ENCODE results near the gene STX10.
A peak's percentile ranks its signal among the peaks of the same experiment; 100 is the strongest.

STX10 gene

DNA sequence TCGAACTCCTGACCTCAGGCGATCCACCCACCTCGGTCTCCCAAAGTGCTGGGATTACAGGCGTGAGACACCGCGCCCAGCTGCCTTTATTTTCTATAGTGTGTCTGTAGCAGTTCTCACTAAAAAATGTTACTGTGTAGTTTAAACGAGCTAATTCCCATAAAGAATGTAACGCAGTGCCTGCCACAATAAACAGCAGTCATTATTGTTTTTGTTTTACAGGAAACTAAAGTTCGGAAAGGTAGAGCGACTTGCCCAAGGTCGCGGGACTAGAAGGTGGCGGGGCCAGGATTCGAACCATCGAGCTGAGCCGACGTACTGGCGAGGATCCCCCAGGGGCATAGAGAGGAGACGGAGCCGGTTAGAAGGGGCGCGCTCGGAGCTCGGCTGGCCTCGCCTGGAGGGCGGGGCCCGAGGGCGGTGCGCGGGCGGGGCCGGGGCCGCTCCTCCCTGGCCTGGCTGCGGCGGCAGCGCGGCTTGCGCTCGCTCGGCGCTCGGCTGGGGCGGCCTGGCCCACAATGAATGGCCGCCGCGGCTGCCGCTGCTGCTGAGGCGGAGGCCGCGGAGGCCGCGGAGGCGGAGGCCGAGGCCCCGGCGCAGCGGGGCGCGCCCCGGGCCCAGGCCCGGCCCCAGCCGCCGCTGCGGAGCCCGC is 32.3 kb downstream of the STX10 start, which contains the start of gene NACC1:
NACC1 (plus strand) TSS at position 493 of the 652 bp plus-strand sequence. CDS start 16,944 bp downstream, outside the sequence.
- peak; percentile 77 for DNase-seq

DNA sequence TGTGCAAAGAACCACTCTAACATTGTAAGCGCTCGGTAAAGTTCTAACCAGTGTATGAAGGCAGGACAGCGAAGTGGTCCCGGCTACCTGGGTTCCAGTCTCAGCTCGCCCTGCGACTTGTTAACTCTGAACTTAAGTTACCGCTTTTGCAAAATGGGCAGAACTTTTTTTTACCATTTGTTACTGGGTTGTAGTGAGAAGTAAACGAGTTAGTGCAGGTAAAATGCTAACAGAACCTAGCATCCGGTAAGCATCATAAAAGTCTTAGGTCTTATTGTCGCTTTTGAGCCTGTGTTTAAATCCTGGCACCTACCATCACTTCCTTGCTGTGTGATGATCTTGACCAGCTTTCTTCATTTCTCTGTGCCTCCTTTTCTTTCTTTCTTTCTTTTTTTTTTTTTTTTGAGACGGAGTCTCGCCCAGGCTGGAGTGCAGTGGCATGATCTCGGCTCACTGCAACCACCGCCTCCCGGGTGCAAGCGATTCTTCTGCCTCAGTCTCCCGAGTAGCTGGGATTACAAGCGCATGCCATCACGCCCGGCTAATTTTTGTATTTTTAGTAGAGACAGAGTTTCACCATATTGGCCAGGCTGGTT is 32.9 kb downstream of the STX10 start:
- no peak for DNase-seq

DNA sequence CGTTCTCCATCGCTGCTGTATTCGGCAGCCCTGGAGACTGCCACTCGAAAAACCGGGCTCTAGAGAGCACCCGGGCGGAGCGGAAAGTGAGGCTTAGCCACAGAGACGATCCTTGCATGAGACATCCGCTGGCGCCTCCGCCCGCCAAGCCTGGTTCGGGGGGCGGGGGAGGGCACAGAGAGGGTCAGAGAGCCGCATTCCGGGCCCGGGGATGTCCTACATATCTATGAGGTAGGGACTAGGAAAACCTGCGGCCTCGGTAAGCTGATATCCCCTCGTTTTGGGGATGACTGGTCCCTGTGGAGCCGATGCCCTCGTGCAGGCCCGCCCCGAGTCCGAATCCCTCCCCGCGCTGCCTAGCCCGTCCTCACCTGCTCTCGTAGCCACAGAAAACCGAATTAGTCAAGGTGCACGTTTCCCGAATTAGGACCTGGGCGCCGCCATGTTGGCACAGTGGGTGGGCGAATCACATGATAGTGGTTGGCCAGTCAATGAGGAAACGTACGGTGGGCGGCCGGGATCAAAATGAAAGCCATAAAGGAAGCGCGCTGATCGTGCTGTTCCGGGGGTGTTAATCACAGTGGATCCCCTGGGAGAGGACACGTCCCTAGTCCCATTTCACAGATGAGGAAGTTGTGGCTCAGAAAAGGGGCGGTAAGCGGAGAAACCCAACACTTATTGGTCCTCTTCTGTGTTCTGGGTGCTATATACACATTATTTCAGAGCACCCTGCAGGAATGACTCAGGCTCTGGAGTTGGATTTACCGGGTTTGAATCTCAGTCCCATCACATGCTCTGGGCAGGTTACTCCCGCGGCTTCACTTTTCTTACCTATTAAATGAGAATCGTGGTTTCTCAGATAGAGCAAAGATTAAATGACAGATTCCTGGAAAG is 33.6 kb downstream of the STX10 start, which contains the start of gene TRMT1:
TRMT1 (minus strand) TSS at position 459 of the 894 bp plus-strand sequence; CDS start at position 118, 341 bp downstream.
- peak; percentile 69 for DNase-seq

DNA sequence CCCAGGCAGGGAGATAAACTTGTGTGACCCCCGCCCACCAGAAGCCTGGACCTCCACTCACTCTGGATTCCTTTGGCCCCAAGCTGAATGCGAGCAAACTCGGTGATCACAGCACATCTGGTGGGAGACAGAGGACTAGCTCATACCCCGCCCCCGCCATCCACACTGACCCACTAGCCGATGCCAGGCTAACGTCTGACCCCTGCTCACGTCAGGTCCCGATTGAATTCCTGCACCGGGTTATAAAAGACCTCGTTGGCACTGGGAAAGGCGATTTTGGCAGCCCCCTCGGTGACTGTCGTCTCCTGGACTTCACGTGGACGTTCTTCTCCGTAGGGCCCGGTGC is 34.3 kb downstream of the STX10 start:
- no peak for DNase-seq

DNA sequence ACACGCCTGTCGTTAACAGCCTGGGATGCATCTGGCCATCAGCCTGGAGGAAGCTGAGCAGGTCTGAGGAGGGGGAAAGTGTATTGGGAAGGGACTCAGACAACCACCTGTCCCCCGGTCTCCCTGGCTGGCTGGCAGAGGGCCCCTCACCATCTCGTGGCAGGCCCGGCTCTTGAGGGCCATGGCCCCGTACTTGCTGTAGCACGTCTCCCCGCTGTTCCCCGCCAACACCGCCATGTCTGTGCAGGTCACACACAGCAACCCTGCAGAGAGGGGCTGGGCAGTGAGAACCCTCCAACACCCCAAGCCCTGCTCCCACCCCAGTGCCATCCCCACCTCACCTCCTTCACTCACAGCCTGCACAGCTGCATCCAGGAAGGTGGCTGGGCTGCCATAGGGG is 37.6 kb downstream of the STX10 start:
- DNase-seq = no peak

DNA sequence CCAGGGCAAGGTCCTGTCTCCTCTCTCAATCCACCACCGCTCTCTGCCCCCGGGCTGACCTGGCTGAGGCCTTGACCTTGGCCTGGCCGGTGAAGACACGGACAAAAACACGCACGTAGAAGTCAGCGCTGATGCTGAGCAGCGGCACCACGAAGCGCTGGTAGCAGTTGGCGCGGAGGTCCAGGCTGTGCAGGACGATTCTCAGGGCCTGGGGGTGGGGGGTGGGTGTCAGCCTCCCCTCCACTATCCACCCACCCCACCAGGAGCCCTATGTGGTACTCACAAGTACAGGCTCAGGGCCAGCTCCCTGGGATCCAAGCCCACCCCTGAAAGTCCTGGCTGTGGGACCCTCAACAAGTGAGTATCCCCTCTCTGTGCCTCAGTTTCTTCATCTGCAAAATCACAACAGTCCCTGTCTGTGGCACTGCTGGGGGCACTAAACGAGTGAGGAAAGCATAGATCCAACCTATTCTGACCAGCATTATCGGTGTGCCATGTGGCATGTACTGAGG is 40.0 kb downstream of the STX10 start:
- no peak for DNase-seq

DNA sequence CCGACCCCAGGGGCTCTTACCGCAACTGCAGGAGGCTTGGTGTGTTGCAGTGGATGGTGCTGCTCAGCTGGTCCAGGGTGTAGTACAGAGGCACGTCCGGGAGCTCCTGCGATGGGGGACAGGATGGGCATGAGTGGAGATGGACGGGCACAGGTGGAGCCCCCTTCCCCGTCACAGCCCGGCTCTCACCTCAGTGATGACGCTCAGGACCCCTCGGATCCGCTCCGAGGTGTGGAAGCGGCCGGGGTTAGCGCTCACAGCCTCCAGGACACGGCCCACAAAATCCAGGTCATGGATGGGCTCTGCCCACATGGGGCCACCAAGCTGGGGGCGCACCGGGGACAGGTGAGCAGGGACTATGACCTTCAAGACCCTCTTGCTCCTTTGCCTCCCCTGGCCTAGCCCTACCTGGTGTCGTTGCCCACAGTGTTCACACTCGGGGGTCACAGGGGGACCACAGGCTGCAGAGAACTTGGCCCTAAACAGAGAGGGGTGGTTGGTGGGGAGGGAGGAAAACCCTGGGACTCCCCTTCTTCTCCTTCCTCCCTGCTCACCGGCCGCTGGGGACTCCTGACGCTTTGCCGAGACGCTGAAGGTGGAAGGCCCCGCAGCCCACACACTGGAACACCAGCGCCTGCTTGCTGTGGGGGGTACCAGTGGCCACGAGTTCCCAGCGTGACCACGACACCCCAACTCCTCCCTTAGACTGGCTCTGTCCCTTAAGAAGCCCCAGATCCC is 40.6 kb downstream of the STX10 start:
- no peak for DNase-seq

DNA sequence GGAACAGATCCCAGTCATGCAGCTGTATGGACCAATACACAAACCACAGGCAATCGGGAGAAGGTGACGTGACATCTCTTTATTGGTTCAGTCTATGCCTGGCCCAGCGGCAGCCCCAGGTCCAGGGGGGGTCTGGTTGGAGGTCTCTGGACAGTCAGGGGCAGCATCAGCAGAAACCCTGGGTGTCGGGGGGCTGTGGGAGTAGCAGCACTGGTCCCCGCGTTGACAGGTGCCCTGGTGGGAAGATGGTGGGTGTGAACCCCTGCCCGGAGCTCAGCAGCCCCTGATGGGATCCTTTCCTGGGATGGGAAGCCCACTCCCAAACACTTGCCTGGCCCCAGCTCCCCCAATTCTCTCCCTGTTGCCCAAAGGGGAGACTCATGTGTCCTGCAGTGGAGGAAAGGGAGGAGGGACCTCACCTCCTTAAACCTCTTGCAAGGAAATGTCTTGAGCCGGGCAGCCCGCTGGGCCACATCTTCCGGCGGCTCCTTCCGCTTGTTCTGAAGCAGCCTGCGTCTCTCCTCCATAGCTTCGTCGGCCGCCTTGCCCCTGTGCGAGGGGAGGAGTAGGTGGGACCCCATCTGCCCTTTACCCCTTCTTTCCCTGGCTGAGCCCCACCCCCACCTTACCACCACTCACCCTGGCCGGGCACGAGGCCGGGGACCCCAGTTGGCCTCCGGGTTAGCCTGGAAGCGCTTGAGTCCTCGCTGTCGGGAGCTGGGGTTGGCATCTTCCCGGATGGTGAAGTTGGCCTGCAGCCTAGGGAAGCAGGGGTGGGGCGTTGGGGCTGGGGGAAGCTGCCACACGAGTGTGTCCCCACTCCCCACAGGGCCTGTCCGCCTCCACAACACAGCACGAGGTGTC is 45.1 kb downstream of the STX10 start:
- no peak for DNase-seq

DNA sequence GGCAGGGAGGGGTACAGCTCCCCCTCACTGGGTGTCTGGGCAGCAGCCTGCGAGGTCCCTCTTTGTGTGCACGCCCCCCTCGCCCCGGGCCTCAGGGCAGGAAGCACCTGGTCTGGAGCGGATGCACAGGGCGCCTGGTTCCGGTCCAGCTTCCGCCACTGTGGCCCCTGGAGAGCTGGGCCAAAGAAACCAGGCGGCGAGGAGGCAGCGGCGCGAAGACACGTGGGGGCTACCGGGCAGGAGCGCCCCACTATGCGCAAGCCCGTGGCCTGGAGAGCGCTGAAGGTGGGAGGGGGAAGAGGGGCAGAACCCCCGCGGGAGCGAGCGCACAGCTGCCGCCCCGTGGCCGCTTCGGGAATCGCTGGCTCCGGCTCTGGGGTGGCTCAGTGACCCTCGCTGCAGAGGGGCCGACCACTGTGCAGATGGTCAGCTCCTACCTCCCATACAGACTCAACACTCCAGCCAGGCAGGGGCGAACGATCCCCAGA is 45.8 kb downstream of the STX10 start:
- no peak for DNase-seq

DNA sequence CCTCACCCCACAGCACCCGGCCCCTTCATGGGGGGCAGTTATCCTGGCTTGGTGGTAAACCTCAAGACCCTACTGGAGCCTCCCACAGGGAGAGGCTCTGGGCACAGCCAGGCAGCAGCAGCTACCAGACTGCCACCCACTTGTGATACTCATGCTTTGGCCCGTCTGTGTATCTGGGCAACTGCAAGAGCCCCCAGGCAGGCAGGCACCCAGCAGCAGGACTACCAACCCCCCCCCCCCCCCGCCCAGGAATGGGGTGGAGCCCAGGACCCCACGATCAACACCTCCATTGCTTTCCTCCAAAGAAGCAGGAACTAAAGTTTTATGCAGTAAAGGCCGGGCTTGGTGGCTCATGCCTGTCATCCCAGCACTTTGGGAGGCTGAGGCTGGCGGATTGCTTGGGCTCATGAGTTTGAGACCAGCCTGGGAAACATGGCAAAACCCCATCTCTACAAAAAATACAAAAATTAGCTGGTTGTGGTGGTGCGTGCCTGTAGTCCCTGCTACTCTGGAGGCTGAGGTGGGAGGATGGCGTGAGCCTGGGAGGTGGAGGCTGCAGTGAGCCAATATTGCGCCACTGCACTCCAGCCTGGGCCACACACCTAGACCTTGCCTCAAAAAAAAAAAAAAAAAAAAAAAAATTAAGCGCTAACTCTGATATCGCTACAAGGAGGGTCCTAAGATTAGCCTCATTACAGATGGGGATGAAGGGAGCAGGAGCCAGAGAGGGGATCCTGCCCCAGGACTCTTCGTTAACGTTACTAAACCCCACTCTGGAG is 46.4 kb downstream of the STX10 start:
- DNase-seq = no peak

DNA sequence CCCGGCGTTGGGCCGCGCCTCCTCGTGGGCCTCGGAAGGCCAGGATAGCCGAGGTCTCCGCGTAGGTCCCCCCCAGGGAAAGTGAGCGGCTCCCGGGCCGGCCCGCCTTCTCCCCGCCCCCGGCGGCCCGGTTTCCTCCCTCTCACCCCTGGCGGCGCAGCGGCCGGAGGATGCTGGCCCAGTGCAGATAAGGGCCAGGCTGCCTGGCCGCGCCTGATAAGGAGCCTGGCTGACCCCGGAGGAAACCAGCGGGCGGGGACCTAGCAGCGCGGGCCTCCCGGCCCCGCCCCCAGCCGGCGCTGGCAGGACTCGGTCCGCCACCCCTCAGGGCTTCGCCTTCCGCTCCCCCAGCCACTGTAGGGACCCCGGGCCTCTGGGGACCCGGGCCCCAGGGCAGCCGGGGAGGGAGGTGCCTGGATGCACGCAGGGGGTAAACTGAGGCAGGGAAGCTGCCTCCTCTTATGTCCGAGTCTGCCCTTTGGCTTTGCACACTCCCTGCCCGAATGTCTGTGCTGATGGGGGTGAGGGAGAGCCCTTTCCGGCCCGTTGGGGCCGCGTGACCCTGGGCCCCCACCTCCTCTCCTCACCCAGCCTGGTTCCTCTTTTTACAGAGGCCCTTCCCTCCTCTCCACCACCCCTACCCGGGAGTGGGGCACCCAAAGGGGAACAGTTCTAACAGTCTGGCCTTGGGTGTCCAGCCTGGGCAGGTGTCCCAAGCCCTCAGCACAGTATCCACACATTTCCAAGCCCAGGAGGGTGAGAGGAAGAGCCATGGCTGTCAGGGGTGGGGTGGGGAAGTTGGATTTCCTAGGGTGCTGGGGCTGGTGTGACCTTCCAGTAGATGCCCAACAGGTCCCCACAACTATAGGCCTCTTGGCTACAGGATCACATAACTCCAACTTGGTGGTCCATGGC is 47.3 kb downstream of the STX10 start, which contains the start of gene LYL1:
LYL1 (minus strand) TSS at position 193 of the 915 bp plus-strand sequence. CDS start 1,687 bp downstream, outside the sequence.
- no peak for DNase-seq

DNA sequence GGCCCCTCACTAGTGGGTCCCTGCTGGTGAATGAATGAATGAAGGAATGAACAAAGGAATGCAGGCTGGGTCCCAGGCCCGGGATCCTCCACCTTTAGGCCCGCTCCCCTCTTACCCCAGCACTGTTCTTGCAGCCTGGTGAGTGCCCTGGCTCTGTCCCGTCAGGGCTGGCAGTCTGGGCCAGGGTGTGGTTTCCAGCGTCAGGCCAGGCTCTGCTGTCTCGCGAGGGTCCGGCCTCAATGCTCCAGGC is 47.8 kb downstream of the STX10 start:
- no peak for DNase-seq

DNA sequence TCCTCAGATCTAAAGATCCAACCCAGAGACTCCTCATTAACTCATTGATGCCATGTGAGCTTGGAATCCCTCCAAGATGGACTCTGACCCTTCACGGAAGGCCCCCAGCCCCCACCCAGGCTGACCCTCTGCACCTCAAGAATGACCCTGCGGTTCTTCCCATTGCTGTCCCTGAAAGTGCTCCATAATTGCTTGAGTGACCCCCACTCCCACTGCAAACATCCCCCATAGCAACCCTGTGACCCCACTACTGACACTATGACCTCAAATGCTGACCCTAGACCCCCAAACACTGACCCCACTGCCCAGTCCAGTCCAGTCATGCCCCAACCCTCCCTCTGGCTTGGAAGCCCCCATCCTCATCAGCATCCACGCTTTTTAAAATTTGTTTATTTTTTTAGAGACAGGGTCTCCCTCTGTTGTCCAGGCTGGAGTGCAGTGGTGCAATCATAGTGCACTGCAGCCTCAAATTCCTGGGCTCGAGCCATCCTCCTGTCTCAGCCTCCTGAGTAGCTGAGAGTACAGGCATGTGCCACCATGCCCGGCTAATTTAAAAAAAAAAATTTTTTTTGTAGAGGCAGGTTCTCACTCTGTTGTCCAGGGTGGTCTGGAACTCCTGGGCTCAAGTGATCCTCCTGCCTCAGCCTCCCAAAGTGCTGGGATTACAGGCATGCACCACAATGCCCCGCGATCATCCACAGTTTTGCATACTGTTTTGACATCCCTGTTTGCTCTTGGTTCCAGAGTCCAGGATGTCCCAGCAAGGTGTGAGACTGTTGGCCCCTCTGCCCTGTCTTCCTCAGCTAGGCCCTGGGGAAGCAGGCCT is 48.4 kb downstream of the STX10 start:
- DNase-seq = no peak

DNA sequence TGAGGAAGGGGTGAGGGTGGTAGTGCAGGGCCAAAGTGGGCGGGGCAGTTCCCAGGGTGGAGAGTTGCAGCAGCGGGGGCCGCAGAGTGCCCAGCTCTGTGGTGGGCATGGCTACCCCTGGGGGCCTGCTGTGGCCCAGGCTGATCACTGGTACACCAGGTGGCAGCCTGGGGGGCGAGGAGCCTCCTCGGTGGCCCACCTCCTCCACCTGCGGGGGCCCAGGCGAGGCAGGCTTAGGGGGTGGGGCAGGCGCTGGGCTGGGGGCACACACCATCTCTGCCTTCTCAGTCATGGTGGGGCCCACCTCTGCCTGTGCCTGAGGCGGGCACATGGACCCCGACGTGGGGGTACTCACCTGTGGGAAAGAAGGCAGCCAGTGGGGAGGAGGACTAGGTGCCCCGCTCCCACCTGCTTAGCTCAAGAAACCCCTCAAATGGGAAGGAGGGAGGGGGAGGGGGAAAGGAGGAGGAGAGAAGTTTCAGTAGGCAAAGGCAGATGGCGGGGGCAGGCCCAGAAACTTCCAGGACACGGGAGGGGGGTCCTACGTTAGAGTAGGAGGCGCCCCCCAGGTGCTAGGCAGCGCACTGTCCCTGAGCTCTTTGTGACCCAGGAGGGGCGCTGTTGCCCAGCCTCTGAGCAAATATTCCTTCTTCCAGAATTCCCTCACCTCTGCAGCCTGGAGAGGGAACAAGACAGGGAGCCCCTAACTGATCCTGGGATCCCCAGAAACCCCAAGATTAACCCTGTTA is 49.2 kb downstream of the STX10 start:
- DNase-seq = no peak

DNA sequence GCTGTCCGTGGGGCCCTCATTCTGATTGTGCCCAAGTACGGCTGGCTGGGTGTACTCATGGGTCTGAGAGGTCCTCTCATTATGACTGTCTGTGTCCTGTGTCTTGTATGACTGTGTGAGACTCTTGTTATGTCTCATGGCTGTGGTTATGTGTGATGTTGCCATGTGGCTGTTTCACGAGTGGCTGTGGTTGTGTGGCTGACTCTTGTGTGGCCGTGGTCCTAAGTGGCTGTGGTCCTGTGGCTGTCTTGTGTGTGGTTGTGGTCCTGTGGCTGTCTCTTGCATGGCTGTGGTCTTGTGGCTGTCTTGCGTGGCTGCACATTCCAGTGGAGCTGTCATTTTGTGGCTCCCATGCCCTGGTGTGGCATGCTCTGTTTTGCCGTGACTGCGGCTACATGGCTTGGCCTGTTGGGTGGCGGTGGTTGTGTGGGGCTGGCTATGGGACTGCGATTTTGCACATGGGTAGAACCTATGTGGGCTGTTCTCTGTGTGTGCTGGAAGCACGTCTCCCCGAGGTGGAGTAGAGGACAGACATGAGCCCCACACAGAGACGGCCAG is 50.1 kb downstream of the STX10 start:
- no peak for DNase-seq

DNA sequence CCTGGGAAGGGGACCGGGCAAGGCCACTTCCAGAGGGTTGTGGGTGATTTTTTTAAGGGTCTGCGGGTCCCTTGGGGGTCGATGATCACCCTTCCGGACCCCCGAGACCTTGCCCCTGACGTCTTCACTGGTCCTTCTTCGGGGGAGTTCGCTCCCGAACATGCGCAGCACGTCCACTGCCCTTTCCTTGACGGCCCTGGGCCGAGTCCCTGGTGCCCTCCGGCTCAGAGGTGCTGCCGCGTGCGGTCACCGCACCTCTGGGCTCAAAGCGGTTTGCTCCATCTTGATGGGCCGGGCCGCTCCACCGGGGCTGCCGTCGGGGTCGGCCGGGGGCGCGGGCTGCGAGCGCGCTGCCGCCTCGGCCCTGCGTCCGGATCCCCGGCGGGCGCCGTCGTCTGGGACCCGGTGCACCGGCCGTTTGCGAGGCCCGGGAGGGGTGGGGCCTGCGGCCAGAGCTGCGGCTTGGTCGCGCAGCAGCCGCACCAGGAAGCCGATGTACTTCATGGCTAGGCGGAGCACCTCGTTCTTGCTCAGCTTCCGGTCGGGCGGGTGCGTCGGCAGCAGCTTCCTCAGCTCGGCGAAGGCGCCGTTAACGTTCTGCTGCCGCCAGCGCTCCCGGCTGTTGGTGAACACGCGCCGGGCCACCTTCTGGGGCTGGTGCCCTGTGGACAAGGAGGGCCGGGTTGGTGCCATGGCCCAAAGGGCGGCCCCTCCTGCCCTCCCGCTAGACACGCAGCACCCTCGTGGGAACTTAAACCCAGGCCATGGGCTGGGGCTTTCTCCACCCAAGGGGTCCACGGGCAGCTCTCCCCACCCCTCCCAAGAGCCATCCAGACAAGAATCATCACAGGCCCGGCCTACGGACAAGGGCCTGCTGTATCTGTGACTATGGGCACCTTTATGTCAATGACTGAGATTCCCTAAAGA is 50.8 kb downstream of the STX10 start:
- DNase-seq = no peak
